Uterus (tissue), 4 donors: ENCODE results near the gene DRC7. TPM values are rescaled to one million over a fixed set of nuclear protein-coding genes. Genes with fewer than 3 reads are reported as not detected.

Experiments
- DNase-seq, 2 donors: peaks; one replicate each; pipeline ENCODE4 v3.0.0-alpha.2; 2019 to 2020
- H3K27ac ChIP-seq, 2 donors: fragments of 200-600 bp; sonication (generic); 1 replicate in 1 of 2; 2 replicates in 1 of 2; pipeline ENCODE4 v1.5.1; 2016 to 2018
- H3K27me3 ChIP-seq, 2 donors: fragments of 200-600 bp; sonication (generic); one replicate each; pipeline ENCODE4 v1.5.1; 2018 to 2019; ENCODE audit warnings: control low read depth in 1 of 2
- H3K36me3 ChIP-seq, 2 donors: fragments of 200-600 bp; sonication (generic); one replicate each; pipeline ENCODE4 v1.5.1; 2019; ENCODE audit warnings: control low read depth in 1 of 2
- H3K4me1 ChIP-seq, 2 donors: fragments of 200-600 bp; sonication (generic); one replicate each; pipeline ENCODE4 v1.5.1; 2018 to 2019; ENCODE audit warnings: control low read depth in 1 of 2
- H3K4me3 ChIP-seq, 2 donors: fragments of 200-600 bp; sonication (generic); 1 replicate in 1 of 2; 2 replicates in 1 of 2; pipeline ENCODE4 v1.5.1; 2018 to 2019; ENCODE audit warnings: mild to moderate bottlenecking in 1 of 2
- H3K9me3 ChIP-seq, 2 donors: fragments of 200-600 bp; sonication (generic); one replicate each; pipeline ENCODE4 v1.5.1; 2019; ENCODE audit warnings: control low read depth in 1 of 2
- CTCF ChIP-seq, 4 experiments: fragments of 200-600 bp in 2 of 4; fragments of 450-650 bp in 2 of 4; sonication (generic) in 2 of 4; IDR thresholded peaks; one replicate each; pipeline ENCODE4 v1.5.1; 2016 to 2019; ENCODE audit warnings: antibody characterized with exemption in 4 of 4, mild to moderate bottlenecking in 2 of 4, moderate library complexity in 1 of 4
- POLR2A ChIP-seq, 2 donors: fragments of 450-650 bp; IDR thresholded peaks; one replicate each; pipeline ENCODE4 v1.6.1; 2016; ENCODE audit warnings: antibody characterized with exemption in 2 of 2, mild to moderate bottlenecking in 1 of 2, moderate library complexity in 1 of 2
- intact Hi-C: fragments of 100-400 bp; cut with DNase I; formaldehyde crosslinking; loops from one replicate; pipeline ENCODE4 v1.15.1; 2023; ENCODE audit warnings: low total_unique reads
- total RNA-seq, 4 donors: library from RNA; depleted of rRNA in 3 of 4; stranded (reverse); fragments of >200 nt in 3 of 4; gene quantifications; one replicate each; pipeline versions ENCODE4 v1.1.0 to v1.2.4, GENCODE V29; 2014 to 2023
- donor health status: DM: yes; HTN: yes; CAD: no.

The DRC7 gene
- total RNA-seq, 4 donors from 2014 or later = 0.18 to 5.4 TPM; not detected in 2

GRCh38 chr16:57692636-57693035 is 2.0 kb upstream of the DRC7 start:
- Histone ChIP-seq H3K27ac (no peak overlapping the region), H3K4me1 (no peaks in the 10 kb centered on the region), H3K9me3 (no peaks in the 10 kb centered on the region), H3K4me3 (no peak overlapping the region), H3K36me3 (no peaks in the 10 kb centered on the region), H3K27me3 (no peaks in the 10 kb centered on the region)
- no peak for TF ChIP-seq CTCF (IDR thresholded peaks at IDR 0.05)
- TF ChIP-seq POLR2A (IDR thresholded peaks at IDR 0.05) = no peak
- intact Hi-C loops = no loop called here
- no peak for DNase-seq

- H3K4me1 ChIP-seq = no peaks in the 10 kb centered on the region
- DNase-seq = no peak
- no peaks in the 10 kb centered on the region for H3K9me3 ChIP-seq
- no peaks in the 10 kb centered on the region for H3K36me3 ChIP-seq
- no peak overlapping the region for H3K4me3 ChIP-seq
- H3K27ac ChIP-seq = no peak overlapping the region
- H3K27me3 ChIP-seq = no peaks in the 10 kb centered on the region
- no peak for TF ChIP-seq POLR2A (IDR thresholded peaks at IDR 0.05)
- no peak for TF ChIP-seq CTCF (IDR thresholded peaks at IDR 0.05)
- intact Hi-C loops = no loop called here
Measured at GRCh38 chr16:57693550-57693949, 1.1 kb upstream of the DRC7 start.

- no peak overlapping the region for H3K4me3 ChIP-seq
Measured at GRCh38 chr16:57694231-57694724, 328 bp upstream of the DRC7 start.

GRCh38 chr16:57695680-57696069 is 1.1 kb downstream of the DRC7 start:
- Histone ChIP-seq H3K4me3 (no peak overlapping the region), H3K9me3 (no peaks in the 10 kb centered on the region), H3K36me3 (no peaks in the 10 kb centered on the region), H3K27ac (no peak overlapping the region), H3K27me3 (no peaks in the 10 kb centered on the region), H3K4me1 (no peaks in the 10 kb centered on the region)
- intact Hi-C loops = no loop called here
- TF ChIP-seq POLR2A (IDR thresholded peaks at IDR 0.05) = no peak
- no peak for TF ChIP-seq CTCF (IDR thresholded peaks at IDR 0.05)
- no peak for DNase-seq

More at GRCh38 chr16:57694231-57694724, 328 bp upstream of the DRC7 start:
- Histone ChIP-seq H3K27me3 (no peaks in the 10 kb centered on the region), H3K9me3 (no peaks in the 10 kb centered on the region), H3K4me1 (no peaks in the 10 kb centered on the region), H3K36me3 (no peaks in the 10 kb centered on the region), H3K27ac (no peak overlapping the region)
- TF ChIP-seq CTCF (IDR thresholded peaks at IDR 0.05) = no peak
- TF ChIP-seq POLR2A (IDR thresholded peaks at IDR 0.05) = no peak
- intact Hi-C loops = no loop called here
- DNase-seq = no peak

GRCh38 chr16:57696240-57696639 is 1.6 kb downstream of the DRC7 start:
- no peak for DNase-seq
- H3K4me3 ChIP-seq = no peak overlapping the region

More at GRCh38 chr16:57696240-57696639, 1.6 kb downstream of the DRC7 start:
- no peaks in the 10 kb centered on the region for H3K4me1 ChIP-seq
- H3K9me3 ChIP-seq = no peaks in the 10 kb centered on the region
- H3K36me3 ChIP-seq = no peaks in the 10 kb centered on the region
- TF ChIP-seq POLR2A (IDR thresholded peaks at IDR 0.05) (no peak), CTCF (IDR thresholded peaks at IDR 0.05) (no peak)
- H3K27me3 ChIP-seq = no peaks in the 10 kb centered on the region
- intact Hi-C loops = no loop called here
- no peak overlapping the region for H3K27ac ChIP-seq
